ENCODE data around the gene FKRP.
A peak's percentile ranks its signal among the peaks of the same experiment; 100 is the strongest.

Gene FKRP

DNA sequence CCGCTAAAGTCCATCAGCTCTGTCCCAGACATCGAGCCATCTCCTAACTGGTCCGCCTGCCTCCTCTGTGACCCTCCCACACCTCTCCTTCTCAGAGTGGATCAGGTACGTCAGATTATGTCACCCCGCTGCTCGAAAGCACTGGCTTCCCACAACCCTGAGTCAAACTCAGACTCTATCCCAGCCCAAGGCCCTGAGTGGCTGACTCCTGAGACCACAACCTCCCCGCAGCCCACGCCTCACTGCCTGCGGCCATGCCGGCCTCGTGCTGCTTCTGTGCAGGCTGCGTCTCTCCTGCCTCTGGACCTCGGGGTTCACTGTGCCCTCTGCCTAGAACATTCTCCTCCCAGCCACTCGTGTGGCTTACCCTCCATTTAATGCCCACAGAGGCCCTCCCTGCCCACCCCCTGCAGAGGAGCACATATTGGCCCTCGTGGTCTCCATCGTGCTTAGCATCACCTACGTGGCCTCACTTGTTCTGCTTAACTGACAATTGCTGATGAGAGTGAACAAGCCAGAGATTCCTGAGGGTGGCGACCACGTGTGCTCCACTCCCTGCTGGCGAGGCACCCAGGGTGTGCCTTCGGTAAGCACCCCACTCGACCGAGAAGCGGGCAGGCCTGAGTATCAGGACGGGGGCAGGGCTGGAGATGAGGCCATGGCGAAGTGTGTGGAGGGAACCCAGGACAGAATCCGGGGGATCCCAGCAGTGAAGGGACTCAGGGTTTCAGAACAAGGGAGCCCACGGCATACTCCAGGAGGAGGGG lies 13.5 kb upstream of the FKRP start:
- no peak for DNase-seq

DNA sequence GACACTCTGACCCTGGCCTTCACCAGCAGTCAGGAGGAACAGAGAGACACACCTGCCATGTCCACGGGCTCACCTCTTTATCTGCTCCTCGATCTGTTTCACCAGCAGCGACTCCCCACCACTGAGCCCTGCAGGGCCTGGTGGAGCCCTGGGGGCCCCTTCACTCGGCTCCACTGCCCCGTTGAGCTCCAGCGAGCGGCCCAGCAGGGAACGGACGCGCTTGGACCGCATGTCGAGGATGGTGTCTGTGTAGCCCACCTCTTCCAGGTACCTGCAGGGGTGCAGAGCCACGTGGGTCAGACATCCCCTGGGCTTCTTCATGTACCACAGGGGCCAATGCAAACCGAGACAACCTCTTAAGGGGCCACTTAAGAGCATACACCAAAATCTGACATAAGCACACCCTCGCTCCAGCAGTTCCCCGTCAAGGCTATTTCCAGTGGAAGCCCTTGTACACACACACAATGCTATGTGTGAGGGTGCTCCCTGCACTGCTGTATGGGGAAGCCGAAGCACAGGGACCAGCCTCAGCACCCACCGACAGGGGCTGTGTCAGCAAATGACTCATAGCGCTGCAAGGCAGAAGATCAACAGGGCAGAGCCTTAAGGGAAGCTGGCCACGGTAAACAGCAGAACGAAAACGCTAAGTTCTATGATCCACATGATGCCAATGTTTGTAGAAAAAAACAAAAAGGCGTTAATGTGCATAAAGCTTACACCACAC lies 12.7 kb upstream of the FKRP start:
- no peak for DNase-seq

DNA sequence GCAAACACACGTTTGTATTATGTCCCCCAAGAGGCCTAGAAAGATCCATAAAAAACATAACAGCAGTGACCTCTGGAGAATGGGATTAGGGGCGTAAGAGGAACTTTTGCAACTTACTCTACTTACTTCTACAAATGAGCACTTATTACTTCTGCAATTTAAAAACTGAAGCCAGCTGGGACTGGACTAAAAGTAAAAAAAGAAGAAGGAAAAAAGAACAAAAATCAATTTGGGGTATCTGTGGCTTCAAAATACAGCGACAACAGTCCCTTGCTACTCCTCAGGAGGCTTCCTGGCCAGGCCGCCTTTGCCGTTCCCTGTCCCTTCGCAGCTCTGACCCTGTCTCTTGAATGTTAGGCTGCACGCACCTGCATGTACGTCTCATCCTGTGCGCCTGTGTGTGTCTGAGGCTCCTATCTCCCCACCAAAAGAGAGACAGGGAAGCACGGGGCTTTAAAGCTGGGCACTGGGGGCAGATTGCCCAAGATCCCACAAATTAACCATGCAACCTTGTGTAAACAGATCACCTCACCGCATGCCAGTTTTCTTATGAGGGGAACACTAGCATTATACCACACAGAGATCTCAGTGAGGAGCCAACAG lies 12.1 kb upstream of the FKRP start:
- DNase-seq: no peak

DNA sequence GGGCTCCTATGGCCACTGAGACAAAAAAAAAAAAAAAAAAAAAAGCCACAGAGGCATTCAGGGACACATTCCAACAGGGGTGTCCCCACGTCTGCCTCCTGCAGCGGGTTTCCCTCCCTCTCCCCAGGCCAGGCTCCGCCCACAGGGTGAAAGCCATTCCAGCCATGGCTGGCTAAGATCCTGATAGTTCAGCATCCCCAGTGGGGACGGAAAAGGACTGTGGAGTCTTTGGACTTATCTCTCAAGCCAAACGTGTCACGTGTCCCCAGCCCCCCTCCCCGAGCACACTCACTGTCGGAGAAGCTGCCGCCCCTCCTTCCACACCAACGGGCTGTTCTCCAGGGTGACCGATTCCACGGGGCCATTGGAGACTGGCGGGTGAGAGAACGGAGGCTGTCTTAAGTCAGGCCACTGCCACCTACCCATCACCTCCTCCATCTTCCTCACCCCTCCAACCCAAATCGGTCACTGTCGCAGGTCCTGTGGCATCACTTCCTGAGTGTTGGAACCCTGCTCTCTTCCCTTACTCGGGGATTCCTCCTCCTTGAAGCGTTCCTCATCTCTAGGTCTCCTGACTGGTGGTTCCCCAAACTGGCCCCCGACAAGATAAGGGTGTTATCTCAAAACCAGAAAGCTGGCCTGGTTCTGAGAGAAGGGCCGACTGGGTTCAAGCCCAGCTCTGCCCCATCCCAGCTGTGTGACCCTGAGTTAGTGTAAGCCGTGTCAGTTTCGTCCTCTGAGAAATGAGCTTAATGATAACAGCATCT lies 9.1 kb upstream of the FKRP start:
- DNase-seq: no peak

DNA sequence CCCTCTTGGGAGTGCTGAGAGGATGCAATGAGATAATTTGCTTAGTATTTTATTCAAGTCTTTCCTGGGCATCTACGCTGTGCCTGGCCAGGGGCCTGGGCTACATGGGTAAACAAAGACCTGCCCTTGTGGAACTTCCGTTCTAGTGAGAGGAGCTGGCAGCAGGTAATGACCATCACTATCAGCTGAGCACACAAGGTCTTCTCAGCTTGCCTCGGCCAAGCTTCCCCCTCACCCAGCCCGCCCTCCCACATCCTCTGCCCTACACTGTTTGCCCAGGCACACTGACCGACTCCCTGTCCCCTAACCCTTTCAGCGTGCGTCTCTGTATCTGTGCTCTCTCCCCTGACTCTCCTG lies 8.6 kb upstream of the FKRP start:
- no peak for DNase-seq

DNA sequence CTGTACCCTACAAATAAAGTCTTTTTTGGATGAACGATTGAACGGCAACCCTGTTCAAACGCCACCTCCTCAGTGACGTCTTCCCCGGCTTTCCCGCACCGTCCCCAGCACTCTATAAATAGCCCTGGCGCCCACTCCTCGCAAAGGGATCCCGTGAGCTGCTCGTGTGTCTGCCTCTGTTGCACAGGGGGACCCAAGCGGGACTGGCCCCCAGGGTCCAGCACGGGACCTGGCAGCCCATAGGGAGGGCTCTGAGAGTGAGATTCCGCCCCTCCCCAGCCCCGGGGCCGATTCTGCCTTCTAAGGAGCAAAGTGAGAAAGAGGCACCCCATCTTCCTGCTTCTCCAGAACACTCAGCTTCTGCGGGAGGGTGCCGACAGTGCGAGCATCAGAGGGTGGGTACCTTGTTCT lies 8.1 kb upstream of the FKRP start:
- DNase-seq: no peak

DNA sequence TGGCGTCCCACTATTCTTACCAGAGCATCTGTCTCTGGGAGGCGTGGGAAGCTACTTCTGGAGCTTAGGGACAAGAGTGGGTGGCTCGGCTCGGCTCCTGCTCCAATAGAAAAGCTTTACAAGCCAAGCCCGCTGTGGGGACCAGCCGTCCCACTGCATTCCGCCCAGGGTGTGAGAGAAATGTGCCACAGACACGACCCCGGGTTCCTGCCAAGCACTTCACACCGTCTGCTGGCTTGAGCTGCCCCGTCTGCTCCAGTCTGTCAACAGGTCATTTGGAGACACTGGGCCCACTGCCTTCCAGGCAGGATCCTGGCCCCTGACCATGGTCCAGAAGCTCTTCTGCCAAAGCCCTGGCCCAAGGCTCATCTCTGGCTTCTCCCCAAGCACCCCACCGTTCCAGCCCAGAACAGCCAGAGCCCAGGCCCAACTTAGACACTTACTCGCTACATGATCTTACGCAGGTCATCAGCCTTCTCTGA lies 6.5 kb upstream of the FKRP start:
- no peak for DNase-seq

DNA sequence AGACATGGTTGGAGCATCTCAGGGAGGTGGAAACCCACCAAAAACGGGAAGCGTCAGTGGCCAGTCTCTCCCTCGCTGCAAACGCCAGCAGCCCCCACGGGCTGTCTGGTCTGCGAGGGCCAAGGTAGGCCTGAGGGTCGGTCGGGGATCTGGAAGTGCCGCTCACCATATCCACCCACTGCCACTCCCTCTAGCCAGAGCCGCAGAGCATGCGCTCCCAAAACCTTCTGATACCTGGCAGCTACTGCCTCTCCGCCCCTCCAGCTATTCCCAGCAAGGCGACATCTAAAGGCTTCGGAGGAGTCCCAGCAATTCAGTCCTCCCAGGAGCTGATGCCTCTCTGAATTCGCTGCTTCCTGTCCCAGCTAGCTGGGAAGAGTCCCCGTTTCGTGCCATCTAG lies 4.4 kb upstream of the FKRP start:
- DNase-seq: no peak

DNA sequence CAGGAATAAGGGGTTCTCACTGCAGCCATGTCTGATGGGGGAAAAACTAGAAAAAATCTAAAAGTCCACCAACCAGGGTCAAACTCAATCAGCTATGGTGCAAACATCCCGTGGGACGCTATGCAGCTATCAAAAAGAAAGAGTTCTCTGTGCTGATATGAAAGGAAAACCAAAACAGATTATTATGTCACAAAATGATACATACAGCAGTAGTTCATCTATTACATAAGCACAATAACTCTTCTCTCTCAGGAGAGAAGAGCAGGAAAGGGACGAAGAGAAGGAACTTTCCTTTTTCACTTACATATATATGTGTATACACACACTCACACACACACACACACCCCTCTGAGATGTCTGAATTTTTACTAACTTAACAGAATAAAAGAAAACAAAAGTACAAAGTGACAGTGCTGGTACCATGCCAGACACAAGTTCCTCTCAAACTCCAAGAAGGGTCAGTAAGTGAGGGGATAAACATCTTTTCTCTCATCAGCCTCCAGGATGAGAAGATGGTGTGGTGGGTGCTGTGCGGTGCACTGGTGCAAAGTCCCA lies 2.9 kb upstream of the FKRP start:
- no peak for DNase-seq

DNA sequence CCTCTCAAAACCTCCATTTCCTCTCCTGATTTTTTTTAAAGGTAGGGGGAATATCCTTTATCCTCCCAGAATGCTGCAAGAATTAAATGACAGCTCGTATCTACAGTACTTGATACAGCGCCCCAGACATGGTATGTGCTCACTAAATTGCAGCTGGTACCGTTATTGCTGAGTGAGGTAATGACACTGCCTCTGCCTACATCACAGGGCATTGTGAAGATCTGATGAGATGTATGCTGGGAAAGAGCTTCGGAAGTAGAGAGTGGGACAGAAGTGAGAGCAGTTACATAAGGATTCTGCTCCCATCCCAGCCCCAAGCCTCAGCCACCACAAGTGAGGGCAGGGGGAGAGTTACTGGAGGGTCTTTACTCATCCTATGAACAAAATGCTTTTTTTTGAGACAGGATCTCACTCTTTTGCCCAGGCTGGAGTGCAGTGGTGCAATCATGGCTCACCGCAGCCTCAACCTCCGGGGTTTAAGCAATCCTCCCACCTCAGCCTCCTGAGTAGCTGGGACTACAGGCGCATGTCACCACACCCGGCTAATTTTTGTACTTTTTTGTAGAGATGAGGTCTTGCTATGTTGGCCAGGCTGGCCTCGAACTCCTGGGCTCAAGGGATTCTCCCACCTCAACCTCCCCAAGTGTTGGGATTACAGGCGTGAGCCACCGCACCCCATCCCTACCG lies 1.7 kb upstream of the FKRP start:
- no peak for DNase-seq

DNA sequence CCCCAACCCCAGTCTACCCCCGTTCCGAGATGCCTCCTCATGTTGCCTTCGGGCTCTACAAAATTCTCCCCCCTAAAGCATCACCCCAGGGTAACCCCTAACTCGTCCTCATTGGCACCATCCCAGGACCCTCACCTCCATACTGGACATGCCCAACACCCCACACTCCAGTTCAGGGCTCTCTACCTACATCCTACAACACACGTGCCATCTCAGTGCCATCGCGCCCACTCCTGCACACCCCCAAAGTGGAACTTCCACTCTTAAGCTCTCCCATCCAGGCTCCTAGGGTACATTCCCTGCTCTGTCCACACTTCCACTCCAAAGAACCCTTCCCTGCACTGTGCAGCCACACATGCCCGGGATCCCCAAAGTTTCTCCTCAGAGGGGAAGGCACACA lies 827 bp upstream of the FKRP start:
- no peak for DNase-seq

DNA sequence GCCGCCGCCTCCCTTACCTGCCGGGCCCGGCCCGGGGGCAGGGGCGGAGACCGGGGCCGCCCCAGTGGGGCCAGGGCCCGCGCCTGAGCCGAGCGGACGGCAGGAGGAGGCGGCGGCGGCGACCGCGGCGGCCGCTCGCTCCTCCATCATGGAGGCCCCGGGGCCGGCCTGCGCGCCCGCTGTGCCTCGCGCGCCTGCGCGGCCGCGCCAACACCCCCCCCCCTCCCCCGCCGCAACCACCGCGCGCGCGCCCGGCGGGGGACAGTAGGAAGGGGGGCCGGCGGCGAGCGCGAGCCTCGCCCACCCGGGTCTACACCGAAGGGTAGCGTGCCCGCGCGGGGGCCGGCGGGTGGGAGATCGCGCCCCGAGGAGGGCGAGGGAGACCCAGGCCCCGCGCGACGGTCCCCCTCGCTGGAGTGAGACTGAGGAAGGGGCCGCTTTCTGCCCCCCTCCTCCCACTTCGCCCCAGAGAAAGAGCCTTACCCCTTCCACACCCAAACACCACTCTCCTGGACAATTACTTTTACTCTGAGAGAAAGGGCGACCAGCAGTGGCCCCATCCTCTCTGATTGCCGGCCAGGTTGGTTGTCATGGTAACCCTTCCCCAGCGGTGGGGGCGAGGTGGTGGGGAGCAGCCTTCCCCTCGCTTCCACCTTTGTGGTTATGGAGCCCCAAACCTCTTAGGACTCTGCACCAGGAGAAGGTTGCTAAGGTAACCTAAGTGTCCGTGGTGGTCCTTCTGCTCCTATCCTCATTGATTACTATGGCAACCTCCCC lies 612 bp downstream of the FKRP start, which contains the start of gene STRN4:
Gene STRN4, minus strand, starts transcription at position 170 of the 777 bp plus-strand sequence. Its CDS starts 20 bp downstream, at position 150.
- peak; percentile 77 for DNase-seq

DNA sequence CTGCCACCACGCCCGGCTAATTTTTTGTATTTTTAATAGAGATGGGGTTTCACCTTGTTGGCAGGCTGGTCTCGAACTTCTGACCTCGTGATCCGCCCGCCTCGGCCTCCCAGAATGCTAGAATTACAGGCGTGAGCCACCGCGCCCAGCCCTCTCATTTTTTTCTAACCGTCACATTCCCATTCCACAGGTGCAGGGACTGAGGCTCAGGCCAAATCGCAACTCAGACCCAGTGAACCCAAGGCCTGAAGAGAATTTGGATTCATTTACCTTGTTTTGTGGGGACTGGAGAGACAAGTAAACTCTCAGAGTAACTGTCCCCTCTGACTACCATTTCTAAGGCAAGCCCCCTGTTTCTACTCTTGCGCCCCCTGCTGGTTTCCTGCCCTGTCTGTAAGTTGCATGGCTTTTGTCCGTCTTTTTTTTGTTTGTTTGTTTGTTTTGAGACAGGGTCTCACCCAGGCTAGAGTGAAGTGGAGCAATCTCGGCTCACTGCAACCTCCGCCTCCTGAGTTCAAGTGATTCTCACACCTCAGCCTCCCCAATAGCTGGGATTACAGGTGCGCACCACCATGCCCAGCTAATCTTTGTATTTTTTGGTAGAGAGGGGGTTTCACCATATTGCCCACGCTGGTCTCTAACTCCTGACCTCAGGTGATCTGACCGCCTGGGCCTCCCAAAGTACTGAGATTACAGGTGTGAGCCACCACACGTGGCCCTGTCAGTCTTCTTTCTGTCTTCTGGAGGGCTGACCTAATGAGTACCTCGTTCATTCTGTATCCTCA lies 2.7 kb downstream of the FKRP start:
- DNase-seq: peak; percentile 36

DNA sequence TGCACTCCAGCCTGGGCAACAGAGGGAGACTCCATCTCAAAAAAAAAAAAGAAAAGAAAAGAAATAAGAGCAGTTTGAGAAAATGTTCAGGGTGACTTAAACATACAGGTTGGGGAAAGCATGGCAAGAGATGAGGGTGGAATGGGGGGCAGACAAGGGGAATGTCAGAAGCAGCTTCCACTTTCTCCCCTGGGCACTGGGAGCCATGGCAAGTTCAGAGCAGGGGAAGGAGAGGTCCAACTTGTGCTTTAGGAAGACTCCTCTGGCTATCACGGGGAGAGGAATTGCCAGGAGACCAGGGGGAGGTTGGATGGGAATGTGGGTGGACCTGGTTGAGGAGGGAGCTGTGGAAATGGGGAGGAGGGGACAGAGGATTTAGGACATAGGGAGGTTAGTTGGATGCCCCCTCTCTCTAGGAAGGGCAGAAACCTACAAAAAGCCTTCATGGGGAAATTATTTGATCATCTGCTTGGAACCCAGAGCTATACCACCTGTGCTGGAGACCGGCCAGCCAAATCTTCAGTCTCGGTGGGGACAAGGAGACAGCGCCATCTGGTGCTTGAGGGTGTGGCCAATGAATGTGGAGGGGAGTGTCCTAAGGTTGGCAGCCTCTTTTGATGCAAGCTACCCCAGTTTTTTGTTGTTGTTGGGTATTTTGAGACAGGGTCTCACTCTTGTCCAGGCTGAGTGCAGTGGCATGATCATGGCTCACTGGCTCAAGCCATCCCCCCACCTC lies 7.7 kb downstream of the FKRP start:
- DNase-seq: peak; percentile 45

DNA sequence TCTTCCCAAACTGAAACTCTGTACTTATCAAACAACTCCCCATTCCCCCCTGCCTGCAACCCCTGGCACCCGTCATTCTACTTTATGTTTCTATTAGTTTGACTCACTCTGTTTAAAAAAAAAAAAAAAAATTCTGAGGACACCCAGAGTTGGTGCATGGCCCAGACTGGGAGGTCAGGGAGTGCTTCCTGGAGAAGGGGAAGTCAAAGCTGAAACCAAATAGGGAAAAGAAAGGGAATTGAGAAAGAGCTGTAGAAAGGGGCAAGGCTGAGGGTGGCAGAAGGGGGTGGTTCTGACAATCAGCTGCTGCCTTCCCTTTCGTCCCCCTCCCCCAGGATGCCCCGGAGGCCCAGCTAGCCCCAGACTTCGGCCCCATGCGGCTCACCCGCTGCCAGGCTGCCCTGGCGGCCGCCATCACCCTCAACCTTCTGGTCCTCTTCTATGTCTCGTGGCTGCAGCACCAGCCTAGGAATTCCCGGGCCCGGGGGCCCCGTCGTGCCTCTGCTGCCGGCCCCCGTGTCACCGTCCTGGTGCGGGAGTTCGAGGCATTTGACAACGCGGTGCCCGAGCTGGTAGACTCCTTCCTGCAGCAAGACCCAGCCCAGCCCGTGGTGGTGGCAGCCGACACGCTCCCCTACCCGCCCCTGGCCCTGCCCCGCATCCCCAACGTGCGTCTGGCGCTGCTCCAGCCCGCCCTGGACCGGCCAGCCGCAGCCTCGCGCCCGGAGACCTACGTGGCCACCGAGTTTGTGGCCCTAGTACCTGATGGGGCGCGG lies 9.4 kb downstream of the FKRP start:
- DNase-seq: no peak

DNA sequence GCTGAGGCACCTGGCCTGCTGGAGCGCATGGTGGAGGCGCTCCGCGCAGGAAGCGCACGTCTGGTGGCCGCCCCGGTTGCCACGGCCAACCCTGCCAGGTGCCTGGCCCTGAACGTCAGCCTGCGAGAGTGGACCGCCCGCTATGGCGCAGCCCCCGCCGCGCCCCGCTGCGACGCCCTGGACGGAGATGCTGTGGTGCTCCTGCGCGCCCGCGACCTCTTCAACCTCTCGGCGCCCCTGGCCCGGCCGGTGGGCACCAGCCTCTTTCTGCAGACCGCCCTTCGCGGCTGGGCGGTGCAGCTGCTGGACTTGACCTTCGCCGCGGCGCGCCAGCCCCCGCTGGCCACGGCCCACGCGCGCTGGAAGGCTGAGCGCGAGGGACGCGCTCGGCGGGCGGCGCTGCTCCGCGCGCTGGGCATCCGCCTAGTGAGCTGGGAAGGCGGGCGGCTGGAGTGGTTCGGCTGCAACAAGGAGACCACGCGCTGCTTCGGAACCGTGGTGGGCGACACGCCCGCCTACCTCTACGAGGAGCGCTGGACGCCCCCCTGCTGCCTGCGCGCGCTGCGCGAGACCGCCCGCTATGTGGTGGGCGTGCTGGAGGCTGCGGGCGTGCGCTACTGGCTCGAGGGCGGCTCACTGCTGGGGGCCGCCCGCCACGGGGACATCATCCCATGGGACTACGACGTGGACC lies 10.1 kb downstream of the FKRP start:
- no peak for DNase-seq

DNA sequence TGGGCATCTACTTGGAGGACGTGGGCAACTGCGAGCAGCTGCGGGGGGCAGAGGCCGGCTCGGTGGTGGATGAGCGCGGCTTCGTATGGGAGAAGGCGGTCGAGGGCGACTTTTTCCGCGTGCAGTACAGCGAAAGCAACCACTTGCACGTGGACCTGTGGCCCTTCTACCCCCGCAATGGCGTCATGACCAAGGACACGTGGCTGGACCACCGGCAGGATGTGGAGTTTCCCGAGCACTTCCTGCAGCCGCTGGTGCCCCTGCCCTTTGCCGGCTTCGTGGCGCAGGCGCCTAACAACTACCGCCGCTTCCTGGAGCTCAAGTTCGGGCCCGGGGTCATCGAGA lies 10.7 kb downstream of the FKRP start:
- no peak for DNase-seq

DNA sequence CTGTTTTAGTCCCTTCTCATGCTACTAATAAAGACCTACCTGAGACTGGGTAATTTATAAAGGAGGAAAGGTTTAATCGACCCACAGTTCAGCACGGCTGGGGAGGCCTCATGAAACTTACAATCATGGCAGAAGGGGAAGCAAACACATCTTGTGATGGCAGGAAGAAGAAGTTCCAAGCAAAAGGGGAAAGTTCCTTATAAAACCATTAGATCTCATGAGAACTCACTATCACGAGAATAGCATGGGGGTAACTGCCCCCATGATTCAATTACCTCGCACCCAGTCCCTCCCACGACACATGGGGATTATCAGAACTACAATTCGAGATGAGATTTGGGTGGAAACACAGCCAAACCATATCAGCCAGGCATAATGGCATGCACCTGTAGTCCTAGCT lies 13.3 kb downstream of the FKRP start:
- no peak for DNase-seq
